ENCODE results near the gene GSTP1. TPM values are rescaled to one million over a fixed set of nuclear protein-coding genes. Genes with fewer than 3 reads are reported as not detected.
"Not testable (repeated sequence)": the region's sequence is repeated elsewhere in the genome, so short reads cannot be mapped to it uniquely, and the experiment has no call there.

The GSTP1 gene
- total and polyA plus RNA-seq, 12 donors = 267 to 1,325 (median 455) TPM

DNA sequence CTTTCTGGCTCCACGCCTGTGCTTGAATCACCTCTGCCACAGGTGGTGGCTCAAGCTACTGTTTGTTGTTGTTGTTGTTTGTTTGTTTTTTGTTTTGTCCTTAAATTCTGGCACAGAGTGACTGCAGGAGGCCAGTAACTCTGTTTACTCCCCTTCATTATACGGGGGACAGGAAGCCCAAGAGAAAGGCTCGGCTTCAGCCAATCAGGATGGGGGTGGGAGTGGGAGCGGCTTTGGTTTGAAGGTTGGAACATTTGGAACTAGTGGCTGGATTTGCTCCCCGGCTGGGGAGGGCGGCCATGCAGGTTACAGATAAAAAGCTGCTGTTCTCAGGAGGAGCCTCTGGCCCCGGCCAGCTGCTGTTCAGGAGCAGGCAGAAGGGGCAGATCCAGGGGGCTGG lies 40.6 kb upstream of the GSTP1 start:
- H3K4me1 ChIP-seq (replicated peaks in 1 of 2) = no peaks in the 10 kb centered on the region
- no peak overlapping the region for H3K27ac ChIP-seq
- no peak for TF ChIP-seq POLR2A (IDR thresholded peaks at IDR 0.05)
- no peak for TF ChIP-seq CTCF (IDR thresholded peaks at IDR 0.05)
- H3K36me3 ChIP-seq (replicated peaks in 1 of 2) = no peaks in the 10 kb centered on the region
- H3K9me3 ChIP-seq (replicated peaks in 1 of 3) = no peaks in the 10 kb centered on the region
- no peaks in the 10 kb centered on the region for H3K27me3 ChIP-seq
- no peak overlapping the region for H3K4me3 ChIP-seq
- intact Hi-C loops (cut with DNase I) = no loop called here
- DNase-seq = no peak
- 71 to 90% (median 78%) methylated on average over 5 to 7 of the region's 7 CpGs for WGBS, 4 donors

DNA sequence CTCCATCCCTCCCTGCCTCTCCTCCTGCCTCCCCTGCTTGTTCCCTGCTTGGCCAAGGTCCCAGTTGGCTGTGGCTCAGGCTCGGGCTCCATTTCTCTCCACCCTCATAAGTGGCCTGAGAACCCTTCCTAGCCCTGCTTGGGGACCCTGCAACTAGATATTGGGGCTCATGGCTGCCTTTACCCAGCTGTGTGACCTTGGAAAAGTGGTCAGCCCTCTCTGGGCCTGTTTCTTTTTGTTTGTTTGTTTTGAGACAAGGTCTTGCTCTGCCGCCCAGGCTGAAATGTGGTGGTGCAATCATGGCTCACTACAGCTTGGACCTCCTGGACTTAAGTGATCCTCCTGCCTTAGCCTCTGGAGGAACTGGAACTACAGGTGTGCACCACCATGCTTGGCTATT lies 40.0 kb upstream of the GSTP1 start:
- WGBS, 4 donors = 50 to 67% (median 52%) methylated on average over 2 of the region's 2 CpGs
- intact Hi-C loops (cut with DNase I) = no loop called here
- no peak for DNase-seq

DNA sequence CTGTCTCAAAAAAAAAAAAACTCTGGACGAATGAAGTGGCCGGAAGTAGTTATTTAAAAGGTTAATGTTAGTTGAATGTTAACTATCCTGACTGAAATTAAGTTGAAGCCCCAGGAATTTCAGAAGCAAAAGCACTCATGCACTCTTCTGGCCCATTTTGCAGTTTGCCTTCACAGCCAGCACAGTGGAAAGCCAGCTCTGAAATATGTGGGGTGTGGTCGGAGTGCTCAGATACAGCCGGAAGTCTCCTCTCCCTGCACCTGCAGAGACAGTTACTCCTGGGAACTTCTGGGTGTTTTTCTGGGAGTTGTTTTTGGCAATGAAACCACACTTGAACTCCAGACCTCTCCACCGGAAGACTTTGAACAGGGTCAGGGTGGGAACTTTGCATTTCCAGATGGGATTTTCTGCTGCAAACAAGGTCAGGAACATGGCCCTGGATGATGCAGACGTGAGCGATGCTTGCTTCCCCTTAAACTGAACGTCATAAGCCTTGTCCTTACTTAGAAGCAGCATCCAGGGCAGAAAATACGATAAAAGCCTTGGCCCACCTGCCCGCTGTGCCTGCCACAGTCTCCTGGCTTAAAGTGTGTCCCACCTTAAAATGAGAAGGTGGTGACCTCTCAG lies 38.9 kb upstream of the GSTP1 start:
- H3K36me3 ChIP-seq (replicated peaks in 1 of 2) = no peaks in the 10 kb centered on the region
- peak overlapping the region in 1 of 5 donors; percentile 16 for H3K27ac ChIP-seq
- no peaks in the 10 kb centered on the region for H3K27me3 ChIP-seq
- no peaks in the 10 kb centered on the region for H3K4me1 ChIP-seq (replicated peaks in 1 of 2)
- TF ChIP-seq POLR2A (IDR thresholded peaks at IDR 0.05) (no peak), CTCF (IDR thresholded peaks at IDR 0.05) (no peak)
- intact Hi-C loops (cut with DNase I) = no loop called here
- 57 to 80% (median 70%) methylated on average over 8 to 10 of the region's 10 CpGs for WGBS, 4 donors
- no peak for DNase-seq
- H3K4me3 ChIP-seq = no peak overlapping the region
- H3K9me3 ChIP-seq (replicated peaks in 1 of 3) = no peaks in the 10 kb centered on the region

More for the DNA sequence above, 40.0 kb upstream of the GSTP1 start:
- Histone ChIP-seq H3K27me3 (no peaks in the 10 kb centered on the region), H3K36me3 (replicated peaks in 1 of 2) (no peaks in the 10 kb centered on the region), H3K9me3 (replicated peaks in 1 of 3) (no peaks in the 10 kb centered on the region), H3K27ac (no peak overlapping the region), H3K4me3 (no peak overlapping the region), H3K4me1 (replicated peaks in 1 of 2) (no peaks in the 10 kb centered on the region)
- TF ChIP-seq CTCF (IDR thresholded peaks at IDR 0.05) (no peak), POLR2A (IDR thresholded peaks at IDR 0.05) (no peak)

- peak in 5 of 7 donors; percentile 30 to 55 (median 35) for DNase-seq
- TF ChIP-seq CTCF (IDR thresholded peaks at IDR 0.05) = no peak
- TF ChIP-seq POLR2A (IDR thresholded peaks at IDR 0.05) = no peak
- Histone ChIP-seq H3K4me1 (replicated peaks in 1 of 2) (no peaks in the 10 kb centered on the region), H3K9me3 (replicated peaks in 1 of 3) (no peaks in the 10 kb centered on the region), H3K27me3 (no peaks in the 10 kb centered on the region), H3K4me3 (no peak overlapping the region), H3K27ac (peak overlapping the region in 1 of 5 donors; percentile 16), H3K36me3 (replicated peaks in 1 of 2) (no peaks in the 10 kb centered on the region)
- WGBS, 4 donors = 40 to 65% (median 60%) methylated on average over 6 to 8 of the region's 8 CpGs
- intact Hi-C loops (cut with DNase I) = no loop called here
Observed at GRCh38 chr11:67545280-67545679, 38.3 kb upstream of the GSTP1 start.

DNA sequence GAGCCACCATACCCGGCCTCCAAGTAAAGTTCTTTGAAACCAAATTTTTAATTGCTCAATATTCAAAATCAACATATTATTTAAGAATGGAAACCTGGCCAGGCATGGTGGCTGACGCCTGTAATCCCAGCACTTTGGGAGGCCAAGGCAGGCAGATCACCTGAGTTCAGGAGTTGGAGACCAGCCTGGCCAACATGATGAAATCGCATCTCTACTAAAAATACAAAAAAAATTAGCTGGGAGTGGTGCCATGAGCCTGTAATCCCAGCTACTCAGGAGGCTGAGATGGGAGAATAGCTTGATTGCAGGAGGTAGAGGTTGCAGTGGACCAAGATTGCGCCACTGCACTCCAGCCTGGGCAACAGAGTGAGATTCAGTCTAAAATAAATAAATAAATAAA lies 35.5 kb upstream of the GSTP1 start:
- H3K36me3 ChIP-seq (replicated peaks in 1 of 2); intact Hi-C loops (cut with DNase I); H3K4me3 ChIP-seq; H3K27me3 ChIP-seq; DNase-seq; H3K4me1 ChIP-seq (replicated peaks in 1 of 2); H3K27ac ChIP-seq; H3K9me3 ChIP-seq (replicated peaks in 1 of 3): not testable (repeated sequence)
- WGBS, 4 donors = 84 to 91% (median 89%) methylated on average over 4 of the region's 4 CpGs
